ENCODE measurements around the gene STPG2. TPM values are rescaled to one million over a fixed set of nuclear protein-coding genes. Genes with fewer than 3 reads are reported as not detected.

The STPG2 gene
- total RNA-seq = 1 to 10 TPM in 1 of 4 donors, under 1 TPM in 1, not detected in 2; 0.79 to 1.2 TPM

DNA sequence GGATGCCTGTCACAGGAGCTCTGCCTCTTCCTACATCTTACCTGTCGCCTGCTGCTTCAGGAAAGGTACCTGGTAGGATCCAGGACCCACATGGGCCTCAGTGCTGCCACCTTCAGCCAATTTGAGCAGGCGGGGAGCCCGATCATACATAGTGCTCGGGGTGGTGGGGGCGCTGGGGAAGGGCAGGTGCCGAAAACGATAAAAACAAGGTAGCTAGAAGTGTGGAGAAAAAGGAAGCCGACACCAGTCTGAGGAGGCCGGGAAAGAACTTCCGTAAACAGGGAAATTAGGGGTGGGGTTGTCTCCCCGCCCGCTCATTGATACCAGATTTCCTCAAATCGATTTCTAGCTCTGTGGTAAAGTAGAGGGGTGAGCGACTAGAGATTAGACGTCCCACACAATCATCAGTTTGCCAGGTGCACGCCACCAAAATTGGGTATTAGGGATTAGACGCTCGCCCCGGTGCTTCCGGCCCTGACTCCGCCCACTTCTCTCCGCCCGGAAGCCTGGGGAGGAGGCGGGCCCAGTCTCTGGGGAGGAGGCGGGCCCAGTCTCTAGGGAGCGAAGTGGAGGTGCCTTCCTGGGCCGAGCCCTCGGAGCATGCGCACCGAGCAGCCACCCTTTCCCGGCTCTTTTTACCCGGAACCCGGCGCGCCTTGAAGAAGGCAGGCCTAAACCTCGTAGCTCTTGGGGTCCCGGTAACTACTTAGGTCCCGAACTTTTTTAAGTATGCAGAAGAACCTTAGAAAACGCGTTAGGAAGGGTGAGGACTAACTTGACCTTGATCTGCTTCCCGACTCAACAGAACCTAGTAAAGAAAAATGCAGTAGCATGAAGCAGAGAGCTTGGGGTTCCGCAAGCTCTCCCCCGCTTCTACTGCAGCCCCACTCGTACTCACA, at the start of gene STPG2:
STPG2 (minus strand) TSS at position 476 of the 899 bp plus-strand sequence.
- in situ Hi-C loops (cut with MboI; ENCODE audit: low pct_ligation_motif_present in 1 of 4, low pct_unique_long_range_greater_than_20kb in 1 of 4, low sequenced_read_pairs in 3 of 4) (no loop called here), intact Hi-C loops (cut with DNase I; ENCODE audit: low total_unique reads) (loop anchor here (10.0 kb wide), 1 partner anchor 122 kb away; the partner anchor contains the start of gene RAP1GDS1)
- DNase-seq = peak; percentile 96
- Histone ChIP-seq H3K36me3 (no peaks in the 10 kb centered on the region), H3K4me3 (peak within 1 kb of the TSS; percentile 53 to 80 (median 64)), H3K4me1 (peaks cover 0 to 14% (median 0%) of the 10 kb centered on the region in 4 donors), H3K9me3 (no peaks in the 10 kb centered on the region), H3K27me3 (no peaks in the 10 kb centered on the region), H3K27ac (peak within 1 kb of the TSS; percentile 87 to 94 (median 88))
- TF ChIP-seq CTCF (IDR thresholded peaks at IDR 0.05) = peak; percentile 34 to 66 (median 46)
- no peak for TF ChIP-seq EP300 (IDR thresholded peaks at IDR 0.05; ENCODE audit: low read depth)
- TF ChIP-seq POLR2AphosphoS5 (IDR thresholded peaks at IDR 0.05) = peak in 2 of 3 donors; percentile 69 to 79
- TF ChIP-seq POLR2A (IDR thresholded peaks at IDR 0.05) = peak; percentile 62
- 7 to 29% methylated on average over 11 to 40 of the region's 44 CpGs for WGBS, 2 donors (ENCODE audit: low coverage in 1 of 2)

DNA sequence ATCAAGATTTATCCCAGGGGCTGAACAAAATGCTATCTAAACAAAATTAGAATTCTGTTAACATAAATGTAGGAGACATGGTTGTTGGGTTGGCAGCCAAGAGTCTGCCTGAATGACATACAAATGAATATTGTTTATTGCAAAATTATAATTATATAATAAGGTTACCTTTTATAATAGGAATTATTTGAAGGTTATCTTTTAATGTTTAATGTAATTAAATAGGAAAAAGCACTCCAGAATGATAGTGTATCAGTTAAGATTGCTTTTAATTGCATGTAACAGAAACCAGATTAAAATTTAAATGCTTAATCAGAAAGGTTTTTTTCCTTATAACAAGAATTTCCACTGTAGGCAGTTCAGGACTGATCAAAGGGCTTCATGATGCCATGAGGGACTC, 42.0 kb upstream of the STPG2 start:
- Histone ChIP-seq H3K9me3 (no peaks in the 10 kb centered on the region), H3K4me3 (no peak overlapping the region), H3K27ac (no peak overlapping the region), H3K27me3 (no peaks in the 10 kb centered on the region), H3K4me1 (no peaks in the 10 kb centered on the region), H3K36me3 (no peaks in the 10 kb centered on the region)
- intact Hi-C loops (cut with DNase I; ENCODE audit: low total_unique reads) = no loop called here
- TF ChIP-seq EP300 (IDR thresholded peaks at IDR 0.05; ENCODE audit: low read depth) (no peak), CTCF (IDR thresholded peaks at IDR 0.05) (no peak), POLR2A (IDR thresholded peaks at IDR 0.05) (no peak), POLR2AphosphoS5 (IDR thresholded peaks at IDR 0.05) (no peak)
- in situ Hi-C loops (cut with MboI; ENCODE audit: low pct_ligation_motif_present in 1 of 4, low pct_unique_long_range_greater_than_20kb in 1 of 4, low sequenced_read_pairs in 3 of 4) = no loop called here
- DNase-seq = no peak

- intact Hi-C loops (cut with DNase I; ENCODE audit: low total_unique reads) = no loop called here
- WGBS, 2 donors (ENCODE audit: low coverage in 1 of 2) = 44 to 49% methylated on average over 3 of the region's 3 CpGs
Measured at GRCh38 chr4:98181809-98182208, 38.5 kb upstream of the STPG2 start.

More at GRCh38 chr4:98181809-98182208, 38.5 kb upstream of the STPG2 start:
- H3K4me3 ChIP-seq = no peak overlapping the region
- H3K27ac ChIP-seq = no peak overlapping the region
- no peaks in the 10 kb centered on the region for H3K36me3 ChIP-seq
- in situ Hi-C loops (cut with MboI; ENCODE audit: low pct_ligation_motif_present in 1 of 4, low pct_unique_long_range_greater_than_20kb in 1 of 4, low sequenced_read_pairs in 3 of 4) = no loop called here
- no peak for TF ChIP-seq EP300 (IDR thresholded peaks at IDR 0.05; ENCODE audit: low read depth)
- no peak for TF ChIP-seq POLR2AphosphoS5 (IDR thresholded peaks at IDR 0.05)
- TF ChIP-seq POLR2A (IDR thresholded peaks at IDR 0.05) = no peak
- no peak for TF ChIP-seq CTCF (IDR thresholded peaks at IDR 0.05)
- no peak for DNase-seq
- H3K9me3 ChIP-seq = no peaks in the 10 kb centered on the region
- H3K4me1 ChIP-seq = no peaks in the 10 kb centered on the region
- no peaks in the 10 kb centered on the region for H3K27me3 ChIP-seq

Data from transverse colon (tissue), 4 donors.